ENCODE results near the gene ZBTB39.
A peak's percentile ranks its signal among the peaks of the same experiment; 100 is the strongest.
"Not testable (repeated sequence)": the region's sequence is repeated elsewhere in the genome, so short reads cannot be mapped to it uniquely, and the experiment has no call there.

ZBTB39 gene

DNA sequence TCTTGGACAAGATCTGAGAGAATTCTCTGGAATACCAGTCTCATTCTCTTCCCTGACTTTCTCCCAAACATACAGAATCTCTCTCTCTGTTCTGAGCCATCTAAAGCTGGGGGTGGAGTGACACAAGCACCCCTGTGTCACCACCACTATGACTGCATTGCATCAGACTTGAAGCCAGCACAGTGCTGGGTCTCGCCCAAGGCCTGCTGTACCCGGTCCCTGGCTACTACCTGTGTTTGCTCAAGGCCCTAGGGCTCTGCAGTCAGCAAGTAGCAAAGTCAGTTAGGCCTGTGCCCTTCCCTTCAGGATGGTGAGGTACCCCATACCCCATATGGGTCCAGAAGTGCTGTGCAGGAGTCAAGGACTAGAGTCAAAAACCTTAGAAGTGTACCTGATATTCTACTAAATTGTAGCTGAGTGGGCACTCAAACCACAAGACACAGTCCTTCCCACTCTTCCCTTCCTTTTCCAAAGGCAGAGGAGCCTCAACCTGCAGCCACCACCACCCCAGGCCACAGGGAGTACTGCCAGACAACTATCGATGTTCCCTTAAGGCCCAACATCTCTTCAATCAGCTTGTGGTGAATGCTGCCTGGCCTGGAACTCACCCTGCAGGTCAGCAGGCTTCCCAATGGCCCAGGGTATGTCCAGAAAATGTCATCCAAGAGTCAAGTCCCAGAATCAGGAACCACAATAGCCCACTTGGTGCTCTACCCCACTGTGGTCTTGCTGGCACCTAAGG, 27.8 kb downstream of the ZBTB39 start:
- no peak for DNase-seq

DNA sequence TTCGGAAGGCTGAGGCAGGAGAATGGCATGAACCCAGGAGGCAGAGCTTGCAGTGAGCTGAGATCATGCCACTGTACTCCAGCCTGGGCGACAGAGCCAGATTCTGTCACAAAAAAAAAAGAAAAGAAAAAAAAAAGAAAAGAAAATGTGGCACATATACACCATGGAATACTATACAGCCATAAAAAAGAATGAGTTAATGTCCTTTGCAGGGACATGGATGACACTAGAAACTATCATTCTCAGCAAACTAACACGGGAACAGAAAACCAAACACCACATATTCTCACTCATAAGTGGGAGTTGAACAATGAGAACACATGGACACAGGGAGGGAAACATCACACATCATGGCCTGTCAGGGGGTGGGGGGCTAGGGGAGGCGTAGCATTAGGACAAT, 29.0 kb downstream of the ZBTB39 start:
- DNase-seq, result not testable (repeated sequence)

DNA sequence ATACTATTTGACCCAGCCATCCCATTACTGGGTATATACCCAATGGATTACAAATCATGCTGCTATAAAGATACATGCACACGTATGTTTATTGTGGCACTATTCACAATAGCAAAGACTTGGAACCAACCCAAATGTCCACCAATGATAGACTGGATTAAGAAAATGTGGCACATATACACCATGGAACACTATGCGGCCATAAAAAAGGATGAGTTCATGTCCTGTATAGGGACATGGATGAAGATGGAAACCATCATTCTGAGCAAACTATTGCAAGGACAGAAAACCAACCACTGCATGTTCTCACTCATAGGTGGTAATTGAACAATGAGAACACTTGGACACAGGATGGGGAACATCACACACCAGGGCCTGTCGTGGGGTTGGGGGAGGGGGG, 32.1 kb downstream of the ZBTB39 start:
- not testable (repeated sequence) for DNase-seq

DNA sequence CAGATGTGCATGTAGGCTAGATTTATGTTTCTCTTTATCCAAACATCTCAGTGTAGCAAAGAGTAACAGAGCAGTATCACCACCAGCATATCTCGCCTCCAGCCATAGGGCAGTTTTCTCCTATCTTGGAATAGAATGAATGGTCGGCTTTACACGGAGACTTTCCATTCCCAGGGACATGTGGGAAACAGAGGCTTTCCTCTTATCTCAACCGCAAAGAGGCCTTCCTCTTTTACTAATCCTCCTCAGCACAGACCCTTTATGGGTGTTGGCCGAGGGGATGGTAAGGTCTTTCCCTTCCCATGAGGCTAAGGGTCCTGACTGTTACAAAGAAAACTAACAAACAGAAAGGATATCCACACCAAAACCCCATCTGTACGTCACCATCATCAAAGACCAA, 37.4 kb downstream of the ZBTB39 start:
- not testable (repeated sequence) for DNase-seq

DNA sequence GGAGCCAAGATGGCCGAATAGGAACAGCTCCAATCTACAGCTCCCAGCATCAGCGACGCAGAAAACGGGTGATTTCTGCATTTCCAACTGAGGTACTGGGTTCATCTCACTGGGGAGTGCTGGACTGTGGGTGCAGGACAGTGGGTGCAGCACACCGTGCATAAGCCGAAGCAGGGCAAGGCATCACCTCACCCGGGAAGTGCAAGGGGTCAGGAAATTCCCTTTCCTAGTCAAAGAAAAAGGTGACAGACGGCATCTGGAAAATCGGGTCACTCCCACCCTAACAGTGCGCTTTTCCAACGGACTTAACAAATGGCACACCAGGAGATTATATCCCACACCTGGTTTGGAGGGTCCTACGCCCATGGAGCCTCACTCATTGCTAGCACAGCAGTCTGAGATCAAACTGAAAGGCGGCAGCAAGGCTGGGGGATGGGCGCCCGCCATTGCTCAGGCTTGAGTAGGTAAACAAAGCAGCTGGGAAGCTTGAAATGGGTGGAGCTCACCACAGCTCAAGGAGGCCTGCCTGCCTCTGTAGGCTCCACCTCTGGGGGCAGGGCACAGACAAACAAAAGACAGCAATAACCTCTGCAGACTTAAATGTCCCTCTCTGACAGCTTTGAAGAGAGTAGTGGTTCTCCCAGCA, 40.2 kb downstream of the ZBTB39 start:
- DNase-seq, result not testable (repeated sequence)

DNA sequence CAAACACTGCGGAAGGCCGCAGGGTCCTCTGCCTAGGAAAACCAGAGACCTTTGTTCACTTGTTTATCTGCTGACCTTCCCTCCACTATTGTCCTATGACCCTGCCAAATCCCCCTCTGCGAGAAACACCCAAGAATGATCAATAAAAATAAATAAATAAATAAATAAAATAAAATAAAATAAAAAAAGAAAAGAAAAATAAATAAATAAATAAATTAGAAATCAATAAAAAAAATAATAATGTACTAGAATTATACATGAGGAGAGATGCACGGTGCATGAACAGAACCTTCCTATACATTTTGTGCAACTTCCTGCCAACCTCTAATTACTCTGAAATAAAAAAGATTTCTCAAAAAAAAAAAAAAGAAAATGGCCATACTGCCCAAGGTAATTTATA, 41.2 kb downstream of the ZBTB39 start:
- not testable (repeated sequence) for DNase-seq

DNA sequence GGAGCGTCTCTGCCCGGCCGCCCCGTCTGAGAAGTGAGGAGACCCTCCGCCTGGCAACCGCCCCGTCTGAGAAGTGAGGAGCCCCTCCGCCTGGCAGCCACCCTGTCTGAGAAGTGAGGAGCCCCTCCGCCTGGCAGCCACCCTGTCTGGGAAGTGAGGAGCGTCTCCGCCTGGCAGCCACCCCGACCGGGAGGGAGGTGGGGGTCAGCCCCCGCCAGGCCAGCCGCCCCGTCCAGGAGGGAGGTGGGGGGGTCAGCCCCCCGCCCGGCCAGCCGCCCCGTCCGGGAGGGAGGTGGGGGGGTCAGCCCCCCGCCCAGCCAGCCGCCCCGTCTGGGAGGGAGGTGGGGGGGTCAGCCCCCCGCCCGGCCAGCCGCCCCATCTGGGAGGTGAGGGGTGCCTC, 42.8 kb downstream of the ZBTB39 start:
- DNase-seq, result not testable (repeated sequence)

DNA sequence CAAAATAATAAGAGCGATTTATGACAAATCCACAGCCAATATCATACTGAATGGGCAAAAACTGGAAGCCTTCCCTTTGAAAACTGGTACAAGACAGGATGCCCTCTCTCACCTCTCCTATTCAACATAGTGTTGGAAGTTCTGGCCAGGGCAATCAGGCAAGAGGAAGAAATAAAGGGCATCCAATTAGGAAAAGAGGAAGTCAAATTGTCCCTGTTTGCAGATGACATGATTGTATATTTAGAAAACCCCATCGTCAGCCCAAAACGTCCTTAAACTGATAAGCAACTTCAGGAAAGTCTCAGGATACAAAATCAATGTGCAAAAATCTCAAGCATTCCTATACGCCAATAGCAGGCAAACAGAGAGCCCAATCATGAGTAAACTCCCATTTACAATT, 44.1 kb downstream of the ZBTB39 start:
- DNase-seq, result peak; percentile 9

DNA sequence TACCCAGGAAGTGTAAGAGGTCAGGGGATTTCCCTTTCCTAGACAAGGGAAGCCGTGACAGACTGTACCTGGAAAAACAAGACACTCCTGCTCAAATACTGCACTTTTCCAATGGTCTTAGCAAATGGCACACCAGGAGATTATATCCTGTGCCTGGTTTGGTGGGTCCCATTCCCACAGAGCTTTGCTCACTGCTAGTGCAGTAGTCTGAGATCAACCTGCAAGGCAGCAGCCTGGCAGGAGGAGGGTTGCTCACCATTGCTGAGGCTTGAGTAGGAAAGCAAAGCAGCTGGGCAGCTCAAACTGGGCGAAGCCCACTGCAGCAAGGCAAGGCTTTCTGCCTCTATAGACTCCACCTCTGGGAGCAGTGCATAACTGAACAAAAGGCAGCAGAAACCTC, 47.9 kb downstream of the ZBTB39 start:
- DNase-seq, result no peak

DNA sequence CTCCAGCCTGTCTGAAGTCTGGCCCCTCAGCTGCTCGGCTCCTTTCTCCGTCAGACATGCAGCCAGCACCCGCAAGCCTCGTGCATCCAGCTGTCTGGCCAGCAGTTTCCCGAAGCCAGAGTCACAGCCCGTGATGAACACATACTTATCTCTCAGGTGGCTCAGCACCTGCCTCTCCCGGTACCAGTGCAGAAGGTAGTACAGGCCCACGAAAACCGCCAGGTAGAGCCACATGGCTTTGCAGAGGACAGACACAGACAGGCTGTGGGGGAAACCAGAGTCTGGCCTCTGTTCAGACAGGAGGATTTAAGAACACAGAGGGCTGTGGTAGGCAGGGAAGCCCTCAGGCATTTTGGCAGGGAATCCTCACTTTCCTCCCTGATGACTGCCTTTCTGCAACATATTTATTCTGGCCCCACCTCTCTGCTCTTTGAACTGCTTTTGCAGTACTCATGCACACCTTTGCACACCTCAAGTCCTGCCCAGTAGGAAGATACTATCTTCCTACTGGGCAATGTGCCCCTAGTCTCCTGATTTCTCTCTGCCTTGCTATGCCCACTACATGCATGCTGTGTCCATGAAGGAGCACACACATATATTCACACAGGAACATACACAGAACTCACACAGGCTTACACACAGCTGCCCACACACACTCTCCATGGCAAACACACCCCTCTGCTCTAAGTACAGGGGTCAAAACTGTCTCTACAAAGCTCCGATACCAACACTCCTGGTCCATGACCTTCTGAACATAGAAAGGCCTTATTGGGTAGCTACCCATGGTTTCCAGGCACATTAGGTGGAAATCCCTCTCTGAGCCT, 48.9 kb downstream of the ZBTB39 start, which contains the start of gene RDH16:
Gene RDH16, minus strand, starts transcription at position 380 of the 824 bp plus-strand sequence. Its CDS starts 146 bp downstream, at position 234.
- DNase-seq, result no peak

DNA sequence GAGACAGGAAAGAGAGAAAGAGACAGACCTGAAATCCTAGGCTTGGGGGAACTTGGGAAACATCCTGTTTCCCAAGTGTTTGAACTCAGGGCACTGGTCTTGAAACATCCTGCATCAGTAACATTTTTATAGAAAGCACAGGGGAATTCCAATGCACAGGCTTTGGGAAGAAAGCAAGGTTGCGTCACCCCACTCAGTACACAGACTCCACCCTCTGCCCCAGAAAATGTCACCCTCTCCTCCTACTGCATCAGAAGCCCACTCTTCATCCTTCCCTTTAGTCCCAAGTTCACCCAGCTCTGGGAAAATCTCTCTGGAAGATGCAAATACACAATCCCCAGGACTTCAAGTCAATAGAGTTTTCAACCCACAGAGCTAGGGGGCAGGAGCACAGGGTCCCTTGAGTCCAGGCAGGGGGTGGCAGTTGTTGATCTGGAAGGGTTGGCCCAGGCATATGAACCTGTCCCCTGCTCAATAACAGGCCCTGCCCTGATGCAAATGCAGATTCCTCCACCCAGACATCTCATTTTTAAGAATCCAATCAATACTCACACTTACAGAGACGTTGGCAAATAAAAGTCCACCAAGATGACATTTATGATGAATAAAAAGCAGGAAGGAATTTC, 50.6 kb downstream of the ZBTB39 start:
- DNase-seq, result peak; percentile 77

DNA sequence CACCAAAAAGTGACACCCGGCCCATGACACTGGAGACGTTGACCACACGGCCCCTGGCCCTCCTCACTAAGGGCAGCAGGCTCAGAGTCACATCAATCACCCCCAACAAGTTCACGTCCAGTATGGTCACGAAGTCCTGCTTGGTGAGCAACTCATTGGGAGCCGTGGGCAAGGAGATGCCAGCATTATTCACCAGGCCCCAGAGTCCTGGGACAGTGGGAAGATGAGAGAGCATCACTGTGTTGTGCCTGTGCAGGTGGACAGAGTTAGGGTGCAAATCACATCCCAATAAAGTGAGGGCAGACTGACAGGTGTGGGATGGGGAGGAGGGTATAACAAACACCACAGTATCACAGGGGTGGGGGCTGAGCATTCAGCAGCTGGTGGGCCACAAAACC, 51.4 kb downstream of the ZBTB39 start:
- no peak for DNase-seq

DNA sequence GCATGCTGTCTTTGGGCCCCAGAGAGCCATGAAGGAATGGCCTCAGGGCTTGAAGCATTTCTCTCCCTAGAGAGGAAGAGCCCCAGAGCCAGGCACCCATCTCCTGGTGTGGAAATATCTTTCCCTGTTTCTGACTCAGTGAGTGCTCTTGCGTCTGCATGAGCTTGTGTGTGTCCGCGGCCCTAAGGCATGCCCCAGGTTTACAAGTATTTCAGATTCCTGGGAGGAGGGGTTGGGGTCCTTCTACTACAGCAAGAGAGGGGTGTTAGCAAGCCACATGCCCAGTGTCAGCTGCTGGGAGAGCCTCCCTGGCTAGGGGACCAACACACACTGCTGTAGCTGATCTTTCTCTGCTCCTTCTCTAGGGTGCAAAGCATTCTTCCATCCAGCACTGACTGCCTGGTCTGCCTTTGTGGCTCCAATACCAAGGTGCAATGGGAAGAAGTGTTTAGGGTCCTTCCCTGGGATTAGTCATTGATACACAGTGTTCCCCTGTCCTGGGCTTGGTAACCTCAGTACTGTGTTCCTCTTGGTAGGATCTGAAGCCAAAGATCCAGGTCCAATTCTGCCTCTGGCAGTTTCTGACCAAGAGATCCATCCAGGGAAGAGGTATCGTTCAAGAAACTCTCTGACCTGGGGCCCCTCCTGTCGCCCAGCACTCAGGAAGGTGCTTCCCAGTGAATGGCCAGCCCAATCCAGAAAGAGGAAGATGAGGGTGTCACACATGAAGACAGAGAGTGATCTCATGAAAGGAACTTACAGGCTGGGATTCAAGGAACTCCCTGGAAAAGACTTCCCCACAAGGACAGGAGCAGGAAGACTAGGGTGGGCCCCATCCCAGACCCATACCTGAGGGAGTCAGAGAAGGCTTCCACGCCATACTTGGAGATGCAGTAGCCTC, 52.0 kb downstream of the ZBTB39 start:
- no peak for DNase-seq

DNA sequence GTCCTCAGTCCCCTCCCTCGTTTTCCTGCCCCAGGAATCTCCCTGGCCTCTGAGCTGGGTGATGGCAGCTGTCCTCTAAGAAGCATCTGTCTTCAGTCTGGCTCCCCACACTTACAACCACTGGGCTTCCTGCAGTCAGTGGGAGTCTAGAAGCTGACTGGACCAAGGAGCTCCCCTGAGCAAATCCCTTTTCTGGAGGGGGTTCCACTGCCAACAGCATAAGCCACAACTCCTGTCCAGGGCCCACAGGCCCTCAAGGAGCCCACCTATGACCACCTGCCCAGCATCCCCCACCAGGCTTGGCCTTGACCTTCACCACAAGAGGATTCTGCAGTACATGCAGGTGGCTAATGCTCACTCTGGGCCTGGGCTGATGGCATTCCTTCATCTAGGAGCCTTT, 53.0 kb downstream of the ZBTB39 start:
- DNase-seq, result no peak

DNA sequence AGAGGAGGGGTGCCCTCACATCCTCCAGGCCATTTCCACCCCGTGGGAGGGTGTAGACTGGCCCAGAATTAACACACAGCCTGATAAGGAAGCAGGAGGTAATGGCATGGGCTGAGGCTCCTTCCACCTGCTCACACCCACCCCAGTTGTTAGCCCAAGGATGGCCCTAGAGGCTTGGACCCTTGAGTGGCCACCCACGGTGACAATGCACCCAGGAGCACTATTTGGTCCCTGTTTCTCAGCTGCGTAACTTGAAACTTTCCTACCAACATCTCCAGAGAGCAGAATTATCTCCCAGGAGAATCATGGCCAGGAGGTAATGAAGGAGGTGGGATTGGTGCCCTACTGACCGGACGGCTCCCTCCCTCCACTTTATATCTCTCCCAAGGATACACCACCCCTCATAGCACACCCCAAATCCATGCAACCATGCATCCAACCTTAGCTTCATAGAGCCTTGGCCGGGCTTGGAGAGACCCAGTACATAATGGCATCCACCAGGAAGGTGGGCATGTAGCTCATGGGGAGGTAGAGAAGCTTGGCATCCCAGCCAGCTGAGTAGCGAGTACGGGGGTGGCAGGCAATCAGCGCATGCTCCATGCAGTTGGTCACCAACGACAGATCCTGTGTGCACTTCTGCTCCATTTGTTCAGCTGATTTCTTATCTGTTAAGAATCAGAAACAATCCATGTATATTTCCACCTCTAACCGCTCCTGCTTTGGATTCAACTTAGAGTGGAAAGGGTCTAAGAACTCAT, 54.6 kb downstream of the ZBTB39 start:
- DNase-seq, result no peak

DNA sequence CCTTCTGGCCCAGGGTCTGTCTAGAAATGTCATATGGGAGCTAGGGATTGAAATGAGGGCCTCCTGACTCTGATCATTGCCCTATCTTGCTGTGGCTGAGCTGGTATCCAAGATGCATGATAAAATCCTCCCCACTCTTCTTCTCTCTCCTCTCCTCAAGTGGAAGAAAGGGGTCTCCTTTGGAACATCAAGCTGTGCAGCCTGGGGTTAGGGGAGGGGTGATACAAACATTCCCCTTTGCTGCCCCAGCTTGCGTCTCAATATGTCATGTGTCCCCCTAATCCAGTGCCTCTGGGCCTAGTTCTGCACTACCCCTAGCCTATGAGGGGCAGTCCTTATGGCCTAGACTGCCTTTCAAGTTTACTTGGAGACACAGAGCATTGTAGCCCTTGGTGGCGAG, 57.5 kb downstream of the ZBTB39 start:
- DNase-seq, result no peak
